A673 (cell line): ENCODE data around the gene ATP1A2. TPM values are rescaled to one million over a fixed set of nuclear protein-coding genes. Genes with fewer than 3 reads are reported as not detected.

ENCODE experiments used
- BruUV-seq: library from RNA; stranded (reverse); fragments of 400-500 nt; replicated peaks from 2 replicates; lab custom pipeline; 2021; lab: Mats Ljungman, UMichigan
- CTCF ChIA-PET: fragments of 300-600 bp; sonication (Branson Sonifier 250); formaldehyde crosslinking; loops from one replicate; lab custom pipeline; 2022; ENCODE audit warnings: antibody characterized with exemption; lab: Charles Lee
- POLR2A ChIA-PET: fragments of 300-600 bp; sonication (Branson Sonifier 250); formaldehyde crosslinking; loops from one replicate; lab custom pipeline; 2022; ENCODE audit warnings: antibody characterized with exemption; ENCODE audit not compliant: low non-redundant PET; lab: Charles Lee
- DNase-seq: peaks from one replicate; pipeline ENCODE4 v3.0.0-alpha.2; 2015; ENCODE audit warnings: low spot score
- H3K27ac ChIP-seq: fragments of 200-600 bp; sonication (generic); 2 replicates; pipeline ENCODE4 v1.5.1; 2016; ENCODE audit warnings: mixed run types, low read depth, mild to moderate bottlenecking, mixed read lengths, antibody characterized with exemption, low read length; ENCODE audit not compliant: poor library complexity, severe bottlenecking
- H3K27me3 ChIP-seq: fragments of 200-600 bp; sonication (generic); replicated peaks from 2 replicates; pipeline ENCODE4 v1.6.1; 2017; ENCODE audit warnings: mixed run types, low read depth, mild to moderate bottlenecking, mixed read lengths, antibody characterized with exemption, low read length; ENCODE audit not compliant: insufficient read depth, poor library complexity
- H3K36me3 ChIP-seq: fragments of 200-600 bp; sonication (generic); 2 replicates; pipeline ENCODE4 v1.6.1; 2016; ENCODE audit warnings: mixed run types, mild to moderate bottlenecking, mixed read lengths, antibody characterized with exemption, low read length; ENCODE audit not compliant: insufficient read depth, poor library complexity, severe bottlenecking
- H3K4me1 ChIP-seq: fragments of 200-600 bp; sonication (generic); 2 replicates; pipeline ENCODE4 v1.6.1; 2017; ENCODE audit warnings: mixed run types, mild to moderate bottlenecking, mixed read lengths, antibody characterized with exemption, low read length; ENCODE audit not compliant: insufficient read depth, poor library complexity, severe bottlenecking
- H3K4me3 ChIP-seq: fragments of 200-600 bp; sonication (generic); 2 replicates; pipeline ENCODE4 v1.5.1; 2016; ENCODE audit warnings: low read depth, mixed run types, mild to moderate bottlenecking, mixed read lengths, low read length; ENCODE audit not compliant: poor library complexity, severe bottlenecking
- H3K9me3 ChIP-seq: fragments of 200-600 bp; sonication (generic); 2 replicates; pipeline ENCODE4 v1.6.1; 2016; ENCODE audit warnings: mixed run types, low read depth, mild to moderate bottlenecking, mixed read lengths, antibody characterized with exemption, low read length; ENCODE audit not compliant: poor library complexity, severe bottlenecking
- CTCF ChIP-seq: fragments of 300-800, 200-600 bp; sonication (generic); conservative IDR thresholded peaks from 2 replicates; pipeline ENCODE4 v1.5.1; 2017; ENCODE audit warnings: low read depth, mild to moderate bottlenecking, antibody characterized with exemption, low read length, moderate library complexity, mixed read lengths
- EZH2 ChIP-seq: fragments of 200-600 bp; sonication (generic); IDR thresholded peaks from 2 replicates; pipeline ENCODE4 v1.6.1; 2017; ENCODE audit warnings: borderline replicate concordance, low read depth, mild to moderate bottlenecking, mixed read lengths, antibody characterized with exemption, low read length; ENCODE audit not compliant: poor library complexity, severe bottlenecking
- intact Hi-C: fragments of 100-400 bp; cut with micrococcal nuclease; formaldehyde crosslinking; loops from one replicate; pipeline ENCODE4 v1.10.0; 2022; ENCODE audit not compliant: unreplicated experiment
- total RNA-seq: library from RNA; stranded (reverse); gene quantifications from 2 replicates; pipeline ENCODE4 v1.2.3, GENCODE V29; 2021

ATP1A2 gene
- total RNA-seq, 1 experiment from 2014 or later = not detected

GRCh38 chr1:160127381-160127780 lies 11.8 kb downstream of the ATP1A2 start:
- intact Hi-C loops = no loop called here
- Histone ChIP-seq H3K36me3 (no peaks in the 10 kb centered on the region), H3K4me3 (no peak overlapping the region), H3K27ac (no peak overlapping the region), H3K4me1 (no peaks in the 10 kb centered on the region), H3K27me3 (no peaks in the 10 kb centered on the region), H3K9me3 (no peaks in the 10 kb centered on the region)
- TF ChIP-seq EZH2 (no peak), CTCF (no peak)
- BruUV-seq = no TSS peak
- ChIA-PET POLR2A (no interaction called here), CTCF (no interaction called here)
- DNase-seq = no peak

GRCh38 chr1:160127865-160128523 lies 12.4 kb downstream of the ATP1A2 start:
- BruUV-seq = no TSS peak
- intact Hi-C loops = no loop called here
- Histone ChIP-seq H3K4me1 (no peaks in the 10 kb centered on the region), H3K36me3 (no peaks in the 10 kb centered on the region), H3K27ac (no peak overlapping the region), H3K27me3 (no peaks in the 10 kb centered on the region), H3K9me3 (no peaks in the 10 kb centered on the region), H3K4me3 (no peak overlapping the region)
- TF ChIP-seq EZH2 (no peak), CTCF (no peak)
- DNase-seq = no peak
- CTCF ChIA-PET = interaction anchor here (1.2 kb wide), 1 partner anchor 124 kb away, joined by 3 read pairs; no protein-coding TSS in a partner anchor
- POLR2A ChIA-PET = no interaction called here

- H3K9me3 ChIP-seq = no peaks in the 10 kb centered on the region
- no peaks in the 10 kb centered on the region for H3K4me1 ChIP-seq
- intact Hi-C loops = no loop called here
- CTCF ChIA-PET = interaction anchor here (1.2 kb wide), 1 partner anchor 123 kb away, joined by 3 read pairs; no protein-coding TSS in a partner anchor
- H3K4me3 ChIP-seq = no peak overlapping the region
- H3K27ac ChIP-seq = no peak overlapping the region
- no peak for TF ChIP-seq CTCF
- no peak for TF ChIP-seq EZH2
- DNase-seq = no peak
- H3K27me3 ChIP-seq = no peaks in the 10 kb centered on the region
- POLR2A ChIA-PET = no interaction called here
- BruUV-seq = no TSS peak
- H3K36me3 ChIP-seq = no peaks in the 10 kb centered on the region
These were observed 13.1 kb downstream of the ATP1A2 start for GRCh38 chr1:160128636-160129035.
